ENCODE results near the gene SCAF1. TPM values are rescaled to one million over a fixed set of nuclear protein-coding genes. Genes with fewer than 3 reads are reported as not detected.

SCAF1 gene
- total and polyA plus RNA-seq, 2 donors (not counting 1 experiment from before 2014, with no cell fraction given) = 17.1 to 68.3 TPM

DNA sequence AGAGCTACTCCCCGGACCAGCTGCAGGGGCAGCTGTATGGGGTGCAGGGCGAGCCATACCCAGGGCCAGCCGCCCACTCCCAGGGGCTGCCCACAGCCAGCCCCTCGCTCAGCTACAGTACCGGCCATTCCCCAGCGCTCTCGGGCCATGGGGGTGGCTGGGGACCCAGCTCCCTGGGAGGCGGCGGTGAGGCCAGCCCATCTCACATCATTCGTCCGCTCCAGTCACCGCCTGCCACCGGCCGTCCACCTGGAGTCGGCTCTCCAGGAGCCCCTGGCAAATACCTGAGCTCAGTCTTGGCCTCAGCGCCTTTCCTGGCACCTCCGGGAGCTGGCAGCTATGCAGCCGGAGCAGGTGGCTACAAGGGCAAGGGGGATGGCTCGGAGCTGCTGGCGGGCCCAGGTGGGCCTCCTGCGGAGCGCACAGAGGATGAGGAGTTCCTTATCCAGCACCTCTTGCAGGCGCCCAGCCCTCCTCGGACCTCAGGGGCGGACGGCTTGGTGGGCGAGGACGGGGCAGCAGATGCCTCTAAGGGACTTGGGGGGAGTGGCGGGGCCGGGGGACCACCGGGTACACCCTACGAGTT is 46.1 kb upstream of the SCAF1 start:
- Histone ChIP-seq H3K36me3 (replicated peaks in 1 of 2; ENCODE audit: control extremely low read depth in 1 of 2, control insufficient read depth in 1 of 2, extremely low read depth in 1 of 2, insufficient read depth in 2 of 2, low read length in 1 of 2) (peaks cover 0 to 38% of the 10 kb centered on the region in 2 experiments), H3K9me3 (ENCODE audit: control extremely low read depth in 1 of 3, control insufficient read depth in 2 of 3, insufficient read depth in 1 of 3, low read length in 2 of 3) (no peaks in the 10 kb centered on the region), H3K27me3 (replicated peaks in 1 of 4; ENCODE audit: control extremely low read depth in 1 of 4, control insufficient read depth in 3 of 4, insufficient read depth in 4 of 4, low read length in 3 of 4) (no peaks in the 10 kb centered on the region), H3K27ac (ENCODE audit: low read length in 2 of 2) (no peak overlapping the region), H3K4me1 (ENCODE audit: control insufficient read depth in 2 of 2, insufficient read depth in 2 of 2, low read length in 2 of 2) (peaks cover 16 to 21% of the 10 kb centered on the region in 2 donors), H3K9ac (ENCODE audit: low read length) (no peak overlapping the region), H3K4me2 (replicated peaks; ENCODE audit: low read depth, low read length, poor library complexity, severe bottlenecking) (no peak overlapping the region), H3K79me2 (ENCODE audit: control insufficient read depth, insufficient read depth, low read length) (peaks cover 90% of the 10 kb centered on the region), H4K20me1 (ENCODE audit: control insufficient read depth, insufficient read depth, low read length, poor library complexity, severe bottlenecking) (peaks cover 91% of the 10 kb centered on the region), H2AFZ (ENCODE audit: insufficient read depth, low read depth, low read length, poor library complexity, severe bottlenecking) (no peak overlapping the region), H3K4me3 (ENCODE audit: control extremely low read depth in 1 of 5, extremely low read depth in 1 of 5, insufficient read depth in 1 of 5, low read depth in 2 of 5, low read length in 4 of 5) (no peak overlapping the region)
- DNase-seq = no peak
- Mint-ChIP-seq H3K27ac (no peak overlapping the region), H3K4me3 (no peak overlapping the region), H3K27me3 (no peaks in the 10 kb centered on the region), H3K4me1 (peaks cover 22% of the 10 kb centered on the region), H3K9me3 (ENCODE audit: insufficient read depth) (no peaks in the 10 kb centered on the region)
- POLR2A ChIA-PET = interaction anchor here (0.8 kb wide), 1 partner anchor 46 kb away, joined by 3 read pairs; the partner anchor contains the start of gene SCAF1
- WGBS (ENCODE audit: insufficient coverage) = 96% methylated on average over 29 of the region's 32 CpGs
- intact Hi-C loops (cut with micrococcal nuclease) = no loop called here
- no peak for ATAC-seq (ENCODE audit: low read depth)
- CTCF ChIA-PET = interaction anchor here (0.6 kb wide), 1 partner anchor 13 kb away, joined by 3 read pairs; no protein-coding TSS in a partner anchor
- TF ChIP-seq EZH2 (IDR thresholded peaks at IDR 0.05; ENCODE audit: borderline replicate concordance, insufficient read depth, low read depth, low read length, poor library complexity, severe bottlenecking) = no peak

GRCh38 chr19:49596407-49596806 is 45.6 kb upstream of the SCAF1 start:
- no peak overlapping the region for H3K27ac Mint-ChIP-seq
- H3K4me2 ChIP-seq (replicated peaks; ENCODE audit: low read depth, low read length, poor library complexity, severe bottlenecking) = no peak overlapping the region
- no peak overlapping the region for H3K27ac ChIP-seq (ENCODE audit: low read length in 2 of 2)
- TF ChIP-seq EZH2 (IDR thresholded peaks at IDR 0.05; ENCODE audit: borderline replicate concordance, insufficient read depth, low read depth, low read length, poor library complexity, severe bottlenecking) = no peak
- TF ChIP-seq, protein P1, sequence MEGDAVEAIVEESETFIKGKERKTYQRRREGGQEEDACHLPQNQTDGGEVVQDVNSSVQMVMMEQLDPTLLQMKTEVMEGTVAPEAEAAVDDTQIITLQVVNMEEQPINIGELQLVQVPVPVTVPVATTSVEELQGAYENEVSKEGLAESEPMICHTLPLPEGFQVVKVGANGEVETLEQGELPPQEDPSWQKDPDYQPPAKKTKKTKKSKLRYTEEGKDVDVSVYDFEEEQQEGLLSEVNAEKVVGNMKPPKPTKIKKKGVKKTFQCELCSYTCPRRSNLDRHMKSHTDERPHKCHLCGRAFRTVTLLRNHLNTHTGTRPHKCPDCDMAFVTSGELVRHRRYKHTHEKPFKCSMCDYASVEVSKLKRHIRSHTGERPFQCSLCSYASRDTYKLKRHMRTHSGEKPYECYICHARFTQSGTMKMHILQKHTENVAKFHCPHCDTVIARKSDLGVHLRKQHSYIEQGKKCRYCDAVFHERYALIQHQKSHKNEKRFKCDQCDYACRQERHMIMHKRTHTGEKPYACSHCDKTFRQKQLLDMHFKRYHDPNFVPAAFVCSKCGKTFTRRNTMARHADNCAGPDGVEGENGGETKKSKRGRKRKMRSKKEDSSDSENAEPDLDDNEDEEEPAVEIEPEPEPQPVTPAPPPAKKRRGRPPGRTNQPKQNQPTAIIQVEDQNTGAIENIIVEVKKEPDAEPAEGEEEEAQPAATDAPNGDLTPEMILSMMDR (IDR thresholded peaks at IDR 0.05) = no peak
- ATAC-seq (ENCODE audit: low read depth) = no peak
- no peaks in the 10 kb centered on the region for H3K27me3 ChIP-seq (replicated peaks in 1 of 4; ENCODE audit: control extremely low read depth in 1 of 4, control insufficient read depth in 3 of 4, insufficient read depth in 4 of 4, low read length in 3 of 4)
- no peak overlapping the region for H3K4me3 ChIP-seq (ENCODE audit: control extremely low read depth in 1 of 5, extremely low read depth in 1 of 5, insufficient read depth in 1 of 5, low read depth in 2 of 5, low read length in 4 of 5)
- H2AFZ ChIP-seq (ENCODE audit: insufficient read depth, low read depth, low read length, poor library complexity, severe bottlenecking) = no peak overlapping the region
- peaks cover 22% of the 10 kb centered on the region for H3K4me1 Mint-ChIP-seq
- 96% methylated on average over 11 of the region's 15 CpGs for WGBS (ENCODE audit: insufficient coverage)
- H3K36me3 ChIP-seq (replicated peaks in 1 of 2; ENCODE audit: control extremely low read depth in 1 of 2, control insufficient read depth in 1 of 2, extremely low read depth in 1 of 2, insufficient read depth in 2 of 2, low read length in 1 of 2) = peaks cover 0 to 40% of the 10 kb centered on the region in 2 experiments
- H3K4me1 ChIP-seq (ENCODE audit: control insufficient read depth in 2 of 2, insufficient read depth in 2 of 2, low read length in 2 of 2) = peaks cover 16 to 21% of the 10 kb centered on the region in 2 donors
- peaks cover 95% of the 10 kb centered on the region for H3K79me2 ChIP-seq (ENCODE audit: control insufficient read depth, insufficient read depth, low read length)
- DNase-seq = no peak
- H3K4me3 Mint-ChIP-seq = no peak overlapping the region
- no peaks in the 10 kb centered on the region for H3K27me3 Mint-ChIP-seq
- no peaks in the 10 kb centered on the region for H3K9me3 ChIP-seq (ENCODE audit: control extremely low read depth in 1 of 3, control insufficient read depth in 2 of 3, insufficient read depth in 1 of 3, low read length in 2 of 3)
- H3K9me3 Mint-ChIP-seq (ENCODE audit: insufficient read depth) = no peaks in the 10 kb centered on the region
- POLR2A ChIA-PET = interaction anchor here (0.6 kb wide), 1 partner anchor 43 kb away, joined by 8 read pairs; the partner anchor contains the start of gene RRAS
- CTCF ChIA-PET = no interaction called here
- no peak overlapping the region for H3K9ac ChIP-seq (ENCODE audit: low read length)
- intact Hi-C loops (cut with micrococcal nuclease) = no loop called here
- peaks cover 96% of the 10 kb centered on the region for H4K20me1 ChIP-seq (ENCODE audit: control insufficient read depth, insufficient read depth, low read length, poor library complexity, severe bottlenecking)
